Mesenchymal stem cell (in vitro differentiated cells and primary cell): ENCODE results near the gene ARHGAP19.
A peak's percentile ranks its signal among the peaks of the same experiment; 100 is the strongest.

Experiments
- DNase-seq: peaks from one replicate; pipeline ENCODE4 v3.0.0-alpha.2; 2013
- H2AFZ ChIP-seq: one replicate; pipeline ENCODE4 v1.6.1; 2013; ENCODE audit warnings: low read depth, mild to moderate bottlenecking, control low read depth, inconsistent platforms, low read length, moderate library complexity
- H2AK5ac ChIP-seq: 2 replicates; pipeline ENCODE4 v1.6.1; 2013; ENCODE audit warnings: low read length, moderate library complexity, mild to moderate bottlenecking, inconsistent platforms; ENCODE audit not compliant: severe bottlenecking
- H2BK120ac ChIP-seq: one replicate; pipeline ENCODE4 v1.6.1; 2013; ENCODE audit warnings: low read depth, mild to moderate bottlenecking, inconsistent platforms, low read length, moderate library complexity
- H2BK12ac ChIP-seq, 2 experiments: one replicate each; pipeline ENCODE4 v1.6.1; 2013; ENCODE audit warnings: inconsistent platforms in 2 of 2, low read length in 2 of 2, mild to moderate bottlenecking in 2 of 2, moderate library complexity in 2 of 2, control low read depth in 1 of 2
- H2BK15ac ChIP-seq: one replicate; pipeline ENCODE4 v1.6.1; 2013; ENCODE audit warnings: mild to moderate bottlenecking, low read depth, inconsistent platforms; ENCODE audit not compliant: poor library complexity, severe bottlenecking
- H2BK5ac ChIP-seq: 2 replicates; pipeline ENCODE4 v1.6.1; 2013; ENCODE audit warnings: low read depth, mild to moderate bottlenecking, low read length, control low read depth, inconsistent platforms; ENCODE audit not compliant: poor library complexity, severe bottlenecking
- H3K14ac ChIP-seq, 2 experiments: one replicate each; pipeline ENCODE4 v1.6.1; 2013; ENCODE audit warnings: inconsistent platforms in 2 of 2, low read length in 2 of 2, control low read depth in 1 of 2, mild to moderate bottlenecking in 1 of 2, moderate library complexity in 1 of 2
- H3K18ac ChIP-seq, 2 experiments: one replicate each; pipeline ENCODE4 v1.6.1; 2013; ENCODE audit warnings: inconsistent platforms in 2 of 2, low read length in 2 of 2, control low read depth in 1 of 2, low read depth in 1 of 2, mild to moderate bottlenecking in 1 of 2
- H3K23ac ChIP-seq, 2 experiments: one replicate each; pipeline ENCODE4 v1.6.1; 2013; ENCODE audit warnings: inconsistent platforms in 2 of 2, low read length in 2 of 2, mild to moderate bottlenecking in 2 of 2, moderate library complexity in 2 of 2, control low read depth in 1 of 2
- H3K27ac ChIP-seq: 2 replicates; pipeline ENCODE4 v1.5.1; 2013; ENCODE audit warnings: mild to moderate bottlenecking, moderate library complexity, low read length, control low read depth, inconsistent platforms; ENCODE audit not compliant: poor library complexity, severe bottlenecking
- H3K27me3 ChIP-seq, 2 experiments: 2 replicates each; pipeline versions ENCODE4 v1.6.1 to v1.7.0; 2013; ENCODE audit warnings: low read length in 2 of 2, mild to moderate bottlenecking in 2 of 2, moderate library complexity in 2 of 2, control low read depth in 1 of 2, inconsistent platforms in 1 of 2; ENCODE audit not compliant: control insufficient read depth in 1 of 2, insufficient read depth in 1 of 2
- H3K36me3 ChIP-seq, 2 experiments: 2 replicates each; pipeline versions ENCODE4 v1.6.1 to v1.7.0; 2013; ENCODE audit warnings: low read length in 2 of 2, control low read depth in 1 of 2, inconsistent platforms in 1 of 2, low read depth in 1 of 2, mild to moderate bottlenecking in 1 of 2; ENCODE audit not compliant: insufficient read depth in 2 of 2, control insufficient read depth in 1 of 2
- H3K4ac ChIP-seq, 2 experiments: one replicate each; pipeline ENCODE4 v1.6.1; 2013; ENCODE audit warnings: inconsistent platforms in 2 of 2, low read length in 2 of 2, mild to moderate bottlenecking in 2 of 2, moderate library complexity in 2 of 2, control low read depth in 1 of 2, low read depth in 1 of 2
- H3K4me1 ChIP-seq: 2 replicates; pipeline ENCODE4 v1.6.1; 2013; ENCODE audit warnings: low read depth, low read length, control low read depth; ENCODE audit not compliant: control insufficient read depth, insufficient read depth
- H3K4me2 ChIP-seq: 2 replicates; pipeline ENCODE4 v1.6.1; 2013; ENCODE audit warnings: low read length, mild to moderate bottlenecking, inconsistent platforms; ENCODE audit not compliant: poor library complexity, severe bottlenecking
- H3K4me3 ChIP-seq, 2 experiments: 2 replicates each; pipeline versions ENCODE4 v1.5.1 to v1.7.0; 2013; ENCODE audit warnings: low read length in 2 of 2, mild to moderate bottlenecking in 2 of 2, control low read depth in 1 of 2, low read depth in 1 of 2; ENCODE audit not compliant: insufficient read depth in 1 of 2
- H3K79me1 ChIP-seq: replicated peaks from 2 replicates; pipeline ENCODE4 v1.6.1; 2013; ENCODE audit warnings: mild to moderate bottlenecking, control low read depth, low read length, inconsistent platforms; ENCODE audit not compliant: poor library complexity, severe bottlenecking
- H3K9ac ChIP-seq: 2 replicates; pipeline ENCODE4 v1.7.0; 2013; ENCODE audit warnings: mild to moderate bottlenecking, low read length, moderate library complexity
- H3K9me3 ChIP-seq: 2 replicates; pipeline ENCODE4 v1.7.0; 2013; ENCODE audit warnings: mild to moderate bottlenecking, low read length; ENCODE audit not compliant: control insufficient read depth
- H4K8ac ChIP-seq: one replicate; pipeline ENCODE4 v1.6.1; 2013; ENCODE audit warnings: inconsistent platforms, mild to moderate bottlenecking, low read length, moderate library complexity
- H4K91ac ChIP-seq: one replicate; pipeline ENCODE4 v1.6.1; 2013; ENCODE audit warnings: mild to moderate bottlenecking, low read length, inconsistent platforms
- WGBS: methylation state at CpG from one replicate; pipeline ENCODE4 v1.1.7; 2013; ENCODE audit warnings: mixed read lengths; 5-methylcytosine and 5-hydroxymethylcytosine counted together

Gene ARHGAP19

GRCh38 chr10:97190450-97190849 is 102.0 kb downstream of the ARHGAP19 start:
- no peak overlapping the region for H2BK5ac ChIP-seq
- H3K4me1 ChIP-seq, result peaks cover 6% of the 10 kb centered on the region
- no peaks in the 10 kb centered on the region for H3K36me3 ChIP-seq
- H3K23ac ChIP-seq, result no peak overlapping the region
- H2AFZ ChIP-seq, result no peak overlapping the region
- no peak overlapping the region for H3K27ac ChIP-seq
- no peak overlapping the region for H2BK15ac ChIP-seq
- no peak overlapping the region for H3K4me3 ChIP-seq
- no peak overlapping the region for H3K14ac ChIP-seq
- H3K27me3 ChIP-seq, result peaks cover 71 to 75% of the 10 kb centered on the region in 2 experiments
- H4K8ac ChIP-seq, result no peak overlapping the region
- H3K9me3 ChIP-seq, result no peaks in the 10 kb centered on the region
- no peak overlapping the region for H3K4ac ChIP-seq
- H3K9ac ChIP-seq, result no peak overlapping the region
- H2BK12ac ChIP-seq, result no peak overlapping the region
- H4K91ac ChIP-seq, result no peak overlapping the region
- no peak overlapping the region for H3K18ac ChIP-seq
- H2BK120ac ChIP-seq, result no peak overlapping the region
- no peak overlapping the region for H2AK5ac ChIP-seq
- WGBS, result 78% methylated on average over 2 of the region's 2 CpGs
- no peak for DNase-seq
- no peak overlapping the region for H3K4me2 ChIP-seq
- no peaks in the 10 kb centered on the region for H3K79me1 ChIP-seq

- no peak overlapping the region for H3K4ac ChIP-seq
- H3K79me1 ChIP-seq, result no peaks in the 10 kb centered on the region
- no peak overlapping the region for H3K4me3 ChIP-seq
- H2AFZ ChIP-seq, result no peak overlapping the region
- no peak overlapping the region for H4K91ac ChIP-seq
- no peak overlapping the region for H2BK5ac ChIP-seq
- no peak overlapping the region for H2BK12ac ChIP-seq
- H3K23ac ChIP-seq, result no peak overlapping the region
- H3K27ac ChIP-seq, result no peak overlapping the region
- no peak overlapping the region for H2BK120ac ChIP-seq
- no peak overlapping the region for H2AK5ac ChIP-seq
- H3K4me1 ChIP-seq, result peaks cover 11% of the 10 kb centered on the region
- DNase-seq, result no peak
- no peaks in the 10 kb centered on the region for H3K9me3 ChIP-seq
- no peak overlapping the region for H3K18ac ChIP-seq
- no peak overlapping the region for H2BK15ac ChIP-seq
- no peak overlapping the region for H3K4me2 ChIP-seq
- H3K9ac ChIP-seq, result no peak overlapping the region
- no peak overlapping the region for H4K8ac ChIP-seq
- peaks cover 83 to 87% of the 10 kb centered on the region in 2 experiments for H3K27me3 ChIP-seq
- H3K36me3 ChIP-seq, result no peaks in the 10 kb centered on the region
- 66% methylated on average over 10 of the region's 11 CpGs for WGBS
- H3K14ac ChIP-seq, result no peak overlapping the region
Observed at GRCh38 chr10:97188261-97188711, 104.2 kb downstream of the ARHGAP19 start.

DNA sequence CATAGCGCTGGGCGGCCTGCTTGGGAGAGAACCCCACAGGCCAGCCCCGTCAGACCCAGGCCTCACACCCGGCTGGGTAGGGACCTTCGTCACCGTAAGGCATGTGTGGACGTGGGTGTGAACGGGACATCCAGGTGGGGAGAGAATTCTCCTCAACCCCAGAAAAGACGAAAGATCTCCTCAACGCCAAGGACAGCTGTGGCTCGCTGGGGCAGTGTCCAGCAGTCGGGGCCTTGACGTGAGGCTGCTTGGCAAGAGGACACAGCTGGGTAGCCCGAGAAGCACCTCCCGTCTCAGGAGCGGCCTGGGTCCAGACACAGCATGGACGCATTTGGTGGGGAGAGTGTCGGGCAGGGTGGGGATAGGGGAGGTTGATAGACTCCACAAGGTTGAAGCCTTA is 105.5 kb downstream of the ARHGAP19 start:
- DNase-seq, result no peak
- no peak overlapping the region for H2BK120ac ChIP-seq
- H3K27ac ChIP-seq, result no peak overlapping the region
- no peak overlapping the region for H3K4me3 ChIP-seq
- H4K8ac ChIP-seq, result no peak overlapping the region
- H2BK15ac ChIP-seq, result no peak overlapping the region
- H3K18ac ChIP-seq, result no peak overlapping the region
- no peak overlapping the region for H2AK5ac ChIP-seq
- no peak overlapping the region for H3K23ac ChIP-seq
- no peak overlapping the region for H4K91ac ChIP-seq
- H3K9ac ChIP-seq, result no peak overlapping the region
- H2BK12ac ChIP-seq, result no peak overlapping the region
- 82% methylated on average over 17 of the region's 18 CpGs for WGBS
- H3K9me3 ChIP-seq, result no peaks in the 10 kb centered on the region
- peaks cover 11% of the 10 kb centered on the region for H3K4me1 ChIP-seq
- H3K79me1 ChIP-seq, result no peaks in the 10 kb centered on the region
- no peak overlapping the region for H2BK5ac ChIP-seq
- H3K36me3 ChIP-seq, result no peaks in the 10 kb centered on the region
- no peak overlapping the region for H3K4me2 ChIP-seq
- no peak overlapping the region for H3K4ac ChIP-seq
- no peak overlapping the region for H3K14ac ChIP-seq
- H2AFZ ChIP-seq, result no peak overlapping the region
- peaks cover 83 to 87% of the 10 kb centered on the region in 2 experiments for H3K27me3 ChIP-seq

- peak within 1 kb of the TSS in 1 of 2 experiments; percentile 24 for H3K4me3 ChIP-seq
- H3K4ac ChIP-seq, result no peak within 1 kb of the TSS
- no peak within 1 kb of the TSS for H2BK12ac ChIP-seq
- H2AFZ ChIP-seq, result no peak within 1 kb of the TSS
- H3K18ac ChIP-seq, result no peak within 1 kb of the TSS
- WGBS, result 2% methylated on average over 52 of the region's 74 CpGs
- H3K27ac ChIP-seq, result no peak within 1 kb of the TSS
- no peak within 1 kb of the TSS for H3K9ac ChIP-seq
- H3K4me1 ChIP-seq, result peaks cover 11% of the 10 kb centered on the region
- no peaks in the 10 kb centered on the region for H3K36me3 ChIP-seq
- H2BK5ac ChIP-seq, result no peak within 1 kb of the TSS
- H2AK5ac ChIP-seq, result no peak within 1 kb of the TSS
- H3K27me3 ChIP-seq, result peaks cover 84 to 97% of the 10 kb centered on the region in 2 experiments
- no peak within 1 kb of the TSS for H2BK120ac ChIP-seq
- no peak within 1 kb of the TSS for H2BK15ac ChIP-seq
- H4K91ac ChIP-seq, result no peak within 1 kb of the TSS
- no peak for DNase-seq
- H3K14ac ChIP-seq, result no peak within 1 kb of the TSS
- H3K9me3 ChIP-seq, result no peaks in the 10 kb centered on the region
- H3K4me2 ChIP-seq, result peak within 1 kb of the TSS; percentile 58
- H3K23ac ChIP-seq, result peak within 1 kb of the TSS in 1 of 2 experiments; percentile 84
- H4K8ac ChIP-seq, result no peak within 1 kb of the TSS
- H3K79me1 ChIP-seq, result no peaks in the 10 kb centered on the region
Observed at GRCh38 chr10:97185326-97186058, 106.9 kb downstream of the ARHGAP19 start, which contains the start of gene SLIT1. Gene SLIT1, minus strand, starts transcription at chr10:97185959. Its CDS starts 285 bp downstream, at chr10:97185674.
